NCI-H510A (cell line): ENCODE data around the gene C5orf46.
A peak's percentile ranks its signal among the peaks of the same experiment; 100 is the strongest.
"Not testable (repeated sequence)": the region's sequence is repeated elsewhere in the genome, so short reads cannot be mapped to it uniquely, and the experiment has no call there.

Source experiments
- DNase-seq: peaks from one replicate; lab custom pipeline; 2025; lab: John Stamatoyannopoulos, UW

Gene C5orf46

DNA sequence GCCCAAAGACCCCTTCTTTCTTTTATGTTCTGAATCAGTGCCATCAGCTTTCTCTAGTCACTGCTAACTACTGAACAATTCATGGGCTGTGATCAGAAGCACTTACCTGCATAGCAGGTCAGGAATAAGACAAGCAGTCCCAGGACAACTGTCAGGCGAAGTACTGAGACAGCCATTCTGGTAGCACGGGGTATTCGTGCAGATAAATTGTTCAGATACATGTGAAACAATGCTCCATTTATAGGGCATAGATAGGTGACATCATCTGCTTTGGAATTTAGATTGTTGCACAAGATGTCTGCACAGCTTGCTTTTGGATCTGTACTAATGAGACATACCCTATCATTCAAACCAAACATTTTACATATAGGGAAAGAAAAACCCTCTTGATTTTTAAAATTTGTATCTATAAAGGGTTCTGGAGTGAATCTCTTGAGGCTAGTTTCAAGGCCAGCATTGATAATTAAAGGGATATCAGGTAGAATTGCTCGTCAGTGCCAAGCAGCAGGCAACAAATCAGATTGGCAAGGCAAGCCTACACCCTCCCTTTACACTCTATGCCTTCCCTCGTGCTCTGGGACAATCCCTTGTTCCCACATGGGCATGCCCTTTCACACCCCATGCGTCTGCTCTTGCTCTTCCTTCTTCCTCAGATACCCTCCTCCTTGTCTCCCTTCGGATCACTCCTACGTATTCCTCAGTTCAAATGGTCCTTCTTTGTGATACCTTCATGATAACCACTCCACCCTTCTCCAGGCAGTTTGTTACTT lies at the start of gene C5orf46:
C5orf46 (minus strand) TSS at position 213 of the 770 bp plus-strand sequence; CDS start at position 176, 37 bp downstream.
- DNase-seq, result no peak

- DNase-seq, result no peak
These were observed 48.6 kb upstream of the C5orf46 start for GRCh38 chr5:147954971-147955370.

DNA sequence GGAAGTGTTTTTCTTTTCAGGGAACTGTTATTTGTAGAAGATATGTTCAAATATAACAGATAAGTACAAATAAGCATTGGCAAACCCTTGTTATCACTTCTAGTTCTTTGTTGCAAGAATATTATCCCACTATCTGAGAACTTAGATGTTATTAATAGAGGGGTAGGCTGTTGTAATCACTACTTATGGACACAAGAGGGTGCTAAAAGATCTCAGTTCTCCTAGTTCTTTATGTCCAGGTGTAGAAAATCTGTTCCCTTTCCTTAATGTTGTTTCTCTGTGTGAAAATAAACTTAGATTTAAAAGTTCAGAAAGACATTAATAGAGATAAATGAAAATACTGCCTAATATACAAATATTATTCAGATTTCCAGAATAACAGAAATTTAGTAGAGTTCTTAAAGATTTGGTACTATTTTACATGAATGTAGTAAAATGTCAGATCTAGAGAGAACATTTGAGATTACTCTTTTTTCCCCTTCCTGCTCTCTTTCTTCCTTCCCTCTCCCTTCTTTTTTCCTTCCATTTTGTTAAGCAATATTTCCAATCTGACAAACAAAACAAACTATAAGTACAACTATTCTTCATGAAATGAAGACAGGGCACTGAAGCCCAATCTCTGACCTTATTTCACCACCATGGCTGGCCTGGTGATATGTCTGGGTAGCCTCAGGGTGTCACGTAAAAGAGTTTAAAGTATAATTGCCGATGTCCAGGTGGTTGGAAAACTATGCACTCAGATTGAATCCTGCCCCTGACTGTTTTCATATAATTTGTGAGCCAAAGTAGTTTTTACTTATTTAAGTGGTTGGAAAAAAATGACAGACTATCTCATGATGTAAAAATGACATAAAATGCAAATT lies 43.6 kb upstream of the C5orf46 start:
- DNase-seq, result no peak

DNA sequence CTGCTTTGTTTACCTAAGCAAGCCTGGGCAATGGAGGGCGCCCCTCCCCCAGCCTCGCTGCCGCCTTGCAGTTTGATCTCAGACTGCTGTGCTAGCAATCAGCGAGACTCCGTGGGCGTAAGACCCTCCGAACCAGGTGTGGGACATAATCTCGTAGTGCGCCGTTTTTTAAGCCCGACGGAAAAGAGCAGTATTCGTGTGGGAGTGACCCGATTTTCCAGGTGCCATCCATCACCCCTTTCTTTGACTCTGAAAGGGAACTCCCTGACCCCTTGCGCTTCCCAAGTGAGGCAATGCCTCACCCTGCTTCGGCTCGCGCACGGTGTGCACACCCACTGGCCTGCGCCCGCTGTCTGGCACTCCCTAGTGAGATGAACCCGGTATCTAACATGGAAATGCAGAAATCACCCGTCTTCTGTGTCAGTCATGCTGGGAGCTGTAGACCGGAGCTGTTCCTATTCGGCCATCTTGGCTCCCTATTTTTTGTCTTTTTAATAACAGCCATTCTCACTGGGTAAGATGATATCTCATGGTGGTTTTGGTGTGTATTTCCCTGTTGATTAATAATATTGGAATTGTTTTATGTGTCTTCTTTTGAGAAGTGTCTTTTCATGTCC lies 40.4 kb upstream of the C5orf46 start:
- not testable (repeated sequence) for DNase-seq

GRCh38 chr5:147939431-147940114 lies 33.2 kb upstream of the C5orf46 start:
- DNase-seq, result peak; percentile 57

DNA sequence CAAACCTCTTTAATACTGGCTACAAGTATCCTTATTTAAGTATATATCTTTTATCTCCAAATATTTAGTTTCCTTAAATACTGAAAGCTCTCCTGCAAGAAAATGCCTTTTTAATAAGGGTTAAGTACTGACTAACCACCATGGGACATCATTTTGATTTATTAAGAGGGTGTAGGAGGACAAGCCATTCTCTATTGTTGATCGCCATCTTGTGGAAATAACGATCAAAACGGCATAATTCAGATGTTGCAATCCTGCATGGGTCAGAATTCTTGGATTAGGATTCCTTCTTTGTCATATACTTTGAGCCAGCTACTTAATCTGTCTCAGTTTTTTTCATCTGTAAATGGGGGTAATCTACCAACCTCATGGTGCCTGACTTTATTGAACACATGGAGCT lies 28.7 kb upstream of the C5orf46 start:
- no peak for DNase-seq

GRCh38 chr5:147930769-147931168 lies 24.4 kb upstream of the C5orf46 start:
- no peak for DNase-seq

GRCh38 chr5:147927901-147928300 lies 21.6 kb upstream of the C5orf46 start:
- DNase-seq, result no peak

DNA sequence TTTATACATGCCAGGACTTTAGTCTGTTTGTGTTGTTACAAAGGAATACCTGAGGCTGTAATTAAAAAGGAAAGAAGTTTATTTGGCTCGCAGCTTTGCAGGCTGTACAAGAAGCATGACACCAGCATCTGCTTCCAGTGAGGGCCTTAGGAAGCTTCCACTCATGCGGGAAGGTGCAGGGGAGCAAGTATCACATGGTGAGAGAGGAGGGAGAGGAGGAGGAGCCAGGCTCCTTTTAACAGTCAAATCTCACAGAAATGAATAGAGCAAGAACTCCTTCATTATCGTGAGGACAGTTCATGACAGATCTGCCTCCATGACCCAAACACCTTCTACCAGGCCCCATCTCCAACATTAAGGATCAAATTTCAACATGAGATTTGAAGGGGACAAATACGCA lies 18.7 kb upstream of the C5orf46 start:
- no peak for DNase-seq

- no peak for DNase-seq
These were observed 14.8 kb upstream of the C5orf46 start for GRCh38 chr5:147921136-147921535.

DNA sequence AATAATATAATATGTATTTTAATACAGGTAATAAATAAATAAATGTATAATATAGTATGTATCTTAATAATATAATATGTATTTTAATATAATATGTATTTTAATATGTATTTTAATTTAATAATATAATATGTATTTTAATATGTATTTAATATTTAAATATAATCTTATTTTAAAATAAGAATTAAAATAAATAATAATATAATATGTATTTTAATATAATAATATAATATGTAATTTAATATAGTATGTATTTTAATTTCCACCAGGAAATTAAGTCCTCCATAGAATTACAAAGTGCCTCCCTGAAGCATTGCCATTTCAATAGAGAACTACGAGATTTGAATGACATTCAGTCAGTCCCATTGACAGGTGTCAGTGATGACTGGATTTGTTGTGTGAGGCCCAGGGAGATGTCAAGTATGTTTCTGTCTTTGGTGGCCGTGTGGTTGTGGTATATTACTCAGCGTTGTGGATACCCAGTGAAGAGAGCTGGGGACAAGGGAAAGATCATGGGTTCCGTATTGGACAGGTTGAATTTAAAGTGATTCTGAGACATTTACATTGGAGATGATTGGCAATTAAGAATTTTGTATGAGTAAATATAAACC lies 14.2 kb upstream of the C5orf46 start:
- DNase-seq, result no peak

DNA sequence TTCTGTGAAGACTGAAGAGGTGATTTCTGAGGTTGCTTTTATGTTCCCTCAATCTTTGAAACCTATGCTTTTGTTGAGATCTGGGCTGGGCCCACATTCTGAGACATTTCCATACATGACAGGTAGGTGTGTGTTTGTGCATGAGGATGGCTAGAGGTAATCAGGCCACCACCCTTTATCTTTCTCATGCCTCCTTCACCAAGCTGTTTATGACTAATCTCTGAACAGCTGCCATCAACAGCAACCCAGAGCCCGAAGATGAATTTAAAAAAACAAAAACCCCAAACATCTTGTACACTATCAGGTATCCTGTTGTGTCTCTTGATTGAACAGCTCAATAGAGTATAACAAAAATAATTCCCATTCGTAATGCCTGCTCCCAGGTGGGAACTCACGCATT lies 12.6 kb upstream of the C5orf46 start:
- DNase-seq, result no peak

- no peak for DNase-seq
These were observed 11.9 kb upstream of the C5orf46 start for GRCh38 chr5:147918101-147918685.

GRCh38 chr5:147913786-147914185 lies 7.4 kb upstream of the C5orf46 start:
- DNase-seq, result no peak

DNA sequence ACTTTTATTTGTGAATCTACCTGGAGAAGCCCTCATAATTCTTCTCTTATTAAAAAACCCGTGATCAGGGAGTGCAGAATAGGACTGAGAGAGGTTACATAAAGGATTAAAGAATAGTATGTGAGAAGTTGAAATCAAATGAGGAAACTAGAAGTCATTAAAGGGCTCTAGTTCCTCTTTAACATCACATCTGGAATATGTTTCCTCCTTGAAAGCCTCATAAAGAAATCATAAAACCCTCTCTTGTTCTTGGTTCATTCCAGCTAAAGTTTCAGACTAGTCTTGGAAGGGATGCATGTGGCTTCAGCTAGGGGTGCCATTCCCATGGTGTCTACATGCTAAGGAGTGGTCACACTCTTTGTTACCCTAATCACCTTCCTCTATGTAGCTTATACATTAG lies 5.7 kb upstream of the C5orf46 start:
- no peak for DNase-seq

GRCh38 chr5:147911427-147911826 lies 5.1 kb upstream of the C5orf46 start:
- DNase-seq, result no peak

- DNase-seq, result no peak
These were observed 2.2 kb downstream of the C5orf46 start for GRCh38 chr5:147904110-147904509.

DNA sequence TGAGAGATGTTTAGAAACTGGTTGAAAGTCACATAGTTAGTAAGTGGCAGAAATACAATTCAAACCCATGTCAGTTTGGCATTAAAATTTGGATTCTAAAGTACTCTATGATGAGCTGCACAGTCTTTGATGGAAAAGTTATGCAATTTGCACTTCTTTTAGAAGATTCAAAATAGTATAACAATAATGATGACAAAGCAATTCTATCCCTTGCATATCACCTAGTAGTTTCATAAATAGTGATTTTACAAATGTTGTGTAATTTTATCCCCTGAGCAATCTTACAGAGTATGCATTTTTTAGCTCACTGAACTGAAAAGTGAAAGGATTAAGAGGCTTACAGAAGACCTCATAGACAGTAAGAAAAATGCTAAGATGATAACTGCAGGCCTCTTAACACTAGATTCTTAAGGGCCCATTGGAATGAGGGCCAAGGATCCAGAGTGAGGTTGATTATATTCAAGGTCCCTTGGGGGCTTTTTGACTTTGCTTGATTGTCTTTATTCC lies 3.7 kb downstream of the C5orf46 start:
- no peak for DNase-seq

DNA sequence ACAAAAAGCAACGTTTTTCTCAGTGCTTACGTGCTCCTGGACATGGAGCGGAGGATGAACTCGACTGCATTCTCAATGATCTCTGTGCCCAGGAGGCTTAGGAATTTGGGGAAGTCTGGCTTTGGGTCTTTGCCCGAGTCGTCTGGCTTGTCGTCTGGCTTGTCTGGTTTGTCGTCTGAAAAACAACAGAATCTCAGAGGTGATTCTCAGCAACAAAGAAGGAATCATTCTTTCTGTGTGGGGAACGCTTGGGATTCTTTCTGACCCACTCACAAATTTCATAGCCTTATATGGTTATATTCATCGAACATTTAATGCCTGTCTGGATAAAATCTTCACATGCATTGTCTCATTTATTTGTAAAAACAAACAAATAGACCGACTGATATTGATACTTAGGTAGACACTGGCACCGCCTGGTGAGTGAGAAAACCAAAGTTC lies 4.7 kb downstream of the C5orf46 start:
- DNase-seq, result no peak

DNA sequence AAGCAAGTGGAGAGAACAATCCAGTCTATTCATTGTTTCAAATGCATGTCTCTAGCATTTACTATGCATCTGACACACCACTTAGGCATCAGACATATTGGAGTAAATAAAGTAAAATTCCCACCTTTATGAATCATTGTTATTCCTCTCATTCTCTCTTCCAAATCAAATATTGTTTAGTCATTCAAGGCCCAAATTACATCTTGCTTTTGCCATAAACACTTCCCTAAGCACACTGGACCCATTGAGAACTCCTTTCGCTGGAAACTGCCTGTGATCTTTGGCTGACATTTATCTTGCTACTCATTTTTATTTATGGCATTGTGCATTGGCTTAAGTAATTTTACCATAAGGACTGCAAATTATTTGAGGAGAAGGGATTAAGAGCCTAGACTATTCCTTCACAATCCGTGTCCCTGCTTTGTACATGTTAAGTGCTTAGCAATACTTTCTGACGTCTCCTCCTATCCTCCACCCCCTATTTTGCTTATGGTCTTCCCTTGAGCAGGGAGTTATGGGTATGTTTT lies 7.4 kb downstream of the C5orf46 start:
- no peak for DNase-seq

- no peak for DNase-seq
These were observed 10.5 kb downstream of the C5orf46 start for GRCh38 chr5:147895864-147896263.
